ENCODE measurements around the gene NCOA3. TPM values are rescaled to one million over a fixed set of nuclear protein-coding genes. Genes with fewer than 3 reads are reported as not detected.

NCOA3 gene
- total and polyA plus RNA-seq, 2 experiments from 2014 or later = 6.7 to 25.8 TPM

- TF ChIP-seq REST (IDR thresholded peaks at IDR 0.05; ENCODE audit: unreplicated experiment) (no peak), JUNB (IDR thresholded peaks at IDR 0.05; ENCODE audit: unreplicated experiment) (no peak), ZNF114 (CRISPR knock-in tag; IDR thresholded peaks at IDR 0.05) (no peak)
These were observed 1.1 kb upstream of the NCOA3 start (continued) for GRCh38 chr20:47500554-47500953.

- Mint-ChIP-seq H3K9me3 (no peaks in the 10 kb centered on the region), H3K4me3 (peak overlapping the region; percentile 92), H3K36me3 (ENCODE audit: low read depth) (no peaks in the 10 kb centered on the region; the same call in 2 of the 3 replicates), H3K4me1 (peaks cover 28% of the 10 kb centered on the region), H3K27ac (peak overlapping the region; percentile 45; the same call in 1 of the 2 replicates), H3K27me3 (ENCODE audit: insufficient read depth, low read depth, poor library complexity) (peaks cover 8% of the 10 kb centered on the region)
- no peak overlapping the region for H3K27ac ChIP-seq (ENCODE audit: low read depth)
- no peaks in the 10 kb centered on the region for H3K9me2 ChIP-seq (ENCODE audit: insufficient read depth)
- 0 out of 2 replicates have a peak, but pooled peaks cover 3% of the 10 kb centered on the region for H3F3A ChIP-seq (replicated peaks; ENCODE audit: low read depth)
- peak overlapping the region; percentile 87 for H3K4me3 ChIP-seq
- H2AFZ ChIP-seq = peak overlapping the region; percentile 84; the same call in 1 of the 2 replicates
- H3K4me1 ChIP-seq (ENCODE audit: insufficient read depth) = peaks cover 28% of the 10 kb centered on the region
- no peaks in the 10 kb centered on the region for H3K27me3 ChIP-seq (ENCODE audit: insufficient read depth)
- peaks cover 39% of the 10 kb centered on the region for H3K79me2 ChIP-seq (replicated peaks; ENCODE audit: insufficient read depth)
- H3K4me2 ChIP-seq = peak overlapping the region; percentile 80
- no peaks in the 10 kb centered on the region for H4K20me1 ChIP-seq (replicated peaks; ENCODE audit: insufficient read depth)
- no peak for DNase-seq (ENCODE audit: low spot score)
- no peaks in the 10 kb centered on the region for H3K36me3 ChIP-seq (ENCODE audit: insufficient read depth)
- no peak for ATAC-seq
- no peak for TF ChIP-seq REST (IDR thresholded peaks at IDR 0.05; ENCODE audit: unreplicated experiment)
- TF ChIP-seq ZNF331 (CRISPR knock-in tag; IDR thresholded peaks at IDR 0.05; ENCODE audit: low read depth) = no peak
- no peak for TF ChIP-seq POLR2AphosphoS5 (IDR thresholded peaks at IDR 0.05; ENCODE audit: low read depth)
- no peak for TF ChIP-seq CREB1 (CRISPR knock-in tag; IDR thresholded peaks at IDR 0.05; ENCODE audit: low read depth)
- no peak for TF ChIP-seq EZH2phosphoT487 (IDR thresholded peaks at IDR 0.05; ENCODE audit: unreplicated experiment)
- TF ChIP-seq ZNF462 (CRISPR knock-in tag; IDR thresholded peaks at IDR 0.05) = no peak
- no peak for TF ChIP-seq CTCF (conservative IDR thresholded peaks at IDR 0.05; ENCODE audit: low read depth in 2 of 2)
- no peak for TF ChIP-seq EZH2 (IDR thresholded peaks at IDR 0.05; ENCODE audit: low read depth, unreplicated experiment)
- no peak for TF ChIP-seq ZNF114 (CRISPR knock-in tag; IDR thresholded peaks at IDR 0.05)
These were observed 588 bp upstream of the NCOA3 start for GRCh38 chr20:47501116-47501481.

Data from GM23338 (cell line).